SK-N-SH (cell line): ENCODE data around the gene AOAH. TPM values are rescaled to one million over a fixed set of nuclear protein-coding genes. Genes with fewer than 3 reads are reported as not detected.

ENCODE experiments used
- CTCF ChIA-PET: fragments of 300-600, 350-600 bp; formaldehyde crosslinking; extraction: SDS; loops from one replicate; lab custom pipeline; 2021; lab: Yijun Ruan, JAX
- POLR2A ChIA-PET: fragments of 350-600 bp; sonication (Branson Sonifier 250); formaldehyde crosslinking; extraction: SDS; loops from one replicate; lab custom pipeline; 2020; ENCODE audit warnings: antibody characterized with exemption, inconsistent platforms; lab: Yijun Ruan, JAX
- DNase-seq: peaks from one replicate; pipeline ENCODE4 v3.0.0; 2012
- H2AFZ ChIP-seq: fragments of 200-600 bp; sonication (generic); 2 replicates; pipeline ENCODE4 v1.8.1; 2016; ENCODE audit warnings: antibody characterized with exemption, mild to moderate bottlenecking, low read depth
- H3F3A ChIP-seq: fragments of 200-600 bp; sonication (generic); replicated peaks from 2 replicates; pipeline ENCODE3; 2016; ENCODE audit warnings: antibody characterized with exemption, mild to moderate bottlenecking; ENCODE audit not compliant: insufficient read depth
- H3K27ac ChIP-seq, 2 experiments: fragments of 200-500 bp in 1 of 2; fragments of 200-600 bp in 1 of 2; sonication (Bioruptor generic) in 1 of 2; sonication (generic), shearing (Covaris generic) in 1 of 2; 2 replicates each; pipeline versions ENCODE4 v1.5.1 to v1.6.1; 2014 to 2016; ENCODE audit warnings: low read depth in 2 of 2, inconsistent platforms in 1 of 2, low read length in 1 of 2, mild to moderate bottlenecking in 1 of 2, mixed read lengths in 1 of 2
- H3K27me3 ChIP-seq: fragments of 200-600 bp; sonication (generic), shearing (Covaris generic); 2 replicates; pipeline ENCODE4 v1.6.1; 2016; ENCODE audit warnings: mixed run types; ENCODE audit not compliant: insufficient read depth
- H3K36me3 ChIP-seq, 2 experiments: fragments of 200-500 bp in 1 of 2; fragments of 200-600 bp in 1 of 2; sonication (Bioruptor generic) in 1 of 2; sonication (generic) in 1 of 2; replicated peaks in 1 of 2; 2 replicates each; pipeline versions ENCODE3 to v1.5.1; 2014 to 2016; ENCODE audit warnings: low read length in 1 of 2, mild to moderate bottlenecking in 1 of 2; ENCODE audit not compliant: insufficient read depth in 2 of 2, control insufficient read depth in 1 of 2
- H3K4me1 ChIP-seq, 2 experiments: fragments of 200-500 bp in 1 of 2; fragments of 200-600 bp in 1 of 2; sonication (Bioruptor generic) in 1 of 2; sonication (generic), shearing (Covaris generic) in 1 of 2; 2 replicates each; pipeline versions ENCODE4 v1.5.1 to v1.6.1; 2014 to 2016; ENCODE audit warnings: low read depth in 1 of 2, low read length in 1 of 2, mixed run types in 1 of 2; ENCODE audit not compliant: insufficient read depth in 2 of 2, control insufficient read depth in 1 of 2
- H3K4me2 ChIP-seq: fragments of 200-600 bp; sonication (generic), shearing (Covaris generic); 2 replicates; pipeline ENCODE4 v1.6.1; 2017; ENCODE audit warnings: mixed run types
- H3K4me3 ChIP-seq, 2 experiments: fragments of 200-500 bp in 1 of 2; fragments of 200-600 bp in 1 of 2; sonication (Bioruptor generic) in 1 of 2; sonication (generic), shearing (Covaris generic) in 1 of 2; 2 replicates each; pipeline versions ENCODE4 v1.5.1 to v1.8.1; 2014 to 2016; ENCODE audit warnings: low read depth in 2 of 2, inconsistent platforms in 1 of 2, low read length in 1 of 2, mild to moderate bottlenecking in 1 of 2, mixed read lengths in 1 of 2, moderate library complexity in 1 of 2
- H3K79me2 ChIP-seq: fragments of 200-600 bp; sonication (generic); 2 replicates; pipeline ENCODE4 v1.8.1; 2017; ENCODE audit warnings: mild to moderate bottlenecking; ENCODE audit not compliant: insufficient read depth
- H3K9ac ChIP-seq: fragments of 200-600 bp; sonication (generic); 2 replicates; pipeline ENCODE4 v1.6.1; 2017; ENCODE audit warnings: mixed run types
- H3K9me2 ChIP-seq: fragments of 200-600 bp; sonication (generic); 2 replicates; pipeline ENCODE4 v1.6.1; 2017; ENCODE audit warnings: mixed run types
- H3K9me3 ChIP-seq: fragments of 200-600 bp; sonication (generic); 2 replicates; pipeline ENCODE4 v1.6.1; 2017; ENCODE audit warnings: mixed run types, mild to moderate bottlenecking, moderate library complexity
- H4K20me1 ChIP-seq: fragments of 200-600 bp; sonication (generic); 2 replicates; pipeline ENCODE4 v1.6.1; 2017; ENCODE audit warnings: mild to moderate bottlenecking, mixed run types; ENCODE audit not compliant: insufficient read depth
- ELF1 ChIP-seq: IDR thresholded peaks from 2 replicates; pipeline ENCODE4 v1.4.0; 2012
- EP300 ChIP-seq, 2 experiments: IDR thresholded peaks; 2 replicates each; pipeline versions ENCODE4 v1.4.0 to v1.6.1; 2012; ENCODE audit warnings: borderline replicate concordance in 1 of 2, low read depth in 1 of 2, low read length in 1 of 2
- FOSL2 ChIP-seq: IDR thresholded peaks from 2 replicates; pipeline ENCODE4 v1.4.0; 2012; ENCODE audit warnings: low read depth, mild to moderate bottlenecking, moderate library complexity, borderline replicate concordance
- GABPA ChIP-seq: IDR thresholded peaks from 2 replicates; pipeline ENCODE4 v1.4.0; 2012; ENCODE audit warnings: low read depth, mild to moderate bottlenecking
- JUND ChIP-seq: IDR thresholded peaks from 2 replicates; pipeline ENCODE4 v1.4.0; 2012
- RCOR1 ChIP-seq: fragments of 150-350 bp; IDR thresholded peaks from 2 replicates; pipeline ENCODE4 v1.6.1; 2017; ENCODE audit warnings: antibody characterized with exemption, low read length
- RFX5 ChIP-seq: IDR thresholded peaks from 2 replicates; pipeline ENCODE4 v1.6.1; 2012; ENCODE audit warnings: mild to moderate bottlenecking, improper control_type of control experiment, low read length
- RXRA ChIP-seq: IDR thresholded peaks from 2 replicates; pipeline ENCODE4 v1.4.0; 2012; ENCODE audit warnings: low read depth, mild to moderate bottlenecking, borderline replicate concordance
- SIN3A ChIP-seq: IDR thresholded peaks from 2 replicates; pipeline ENCODE4 v1.6.1; 2012; ENCODE audit warnings: low read depth, mild to moderate bottlenecking, low read length, moderate library complexity, borderline replicate concordance
- TAF1 ChIP-seq: IDR thresholded peaks from 2 replicates; pipeline ENCODE4 v1.6.1; 2012; ENCODE audit warnings: low read depth, mild to moderate bottlenecking, low read length, moderate library complexity, borderline replicate concordance
- TCF12 ChIP-seq: IDR thresholded peaks from 2 replicates; pipeline ENCODE4 v1.4.0; 2012
- WGBS: methylation state at CpG from one replicate; pipeline ENCODE4 v1.1.6; 2017; ENCODE audit warnings: low lambda C conversion rate; 5-methylcytosine and 5-hydroxymethylcytosine counted together
- polyA plus RNA-seq, 3 experiments: library from polyadenylated mRNA; depleted of rRNA; stranded (reverse); fragments of >200 nt; gene quantifications; 2 replicates each; pipeline ENCODE4 v1.2.3, GENCODE V29; 2012
- TF ChIP-seq, protein P1 (sequence below): fragments of 150-350 bp; IDR thresholded peaks from 2 replicates; pipeline ENCODE4 v1.6.1; 2017; ENCODE audit warnings: antibody characterized with exemption, low read length, low read depth, borderline replicate concordance
- TF ChIP-seq, protein P2 (sequence below): IDR thresholded peaks from 2 replicates; pipeline ENCODE4 v1.4.0; 2012; ENCODE audit warnings: low read depth, borderline replicate concordance

AOAH gene
- polyA plus RNA-seq, 1 of the 3 experiments (the other 2 are of a cell fraction) = not detected

- H3K27ac ChIP-seq = no peak overlapping the region
- no peaks in the 10 kb centered on the region for H3K27me3 ChIP-seq
- no peak overlapping the region for H3K4me2 ChIP-seq
- no peak for DNase-seq
- H3K36me3 ChIP-seq = no peaks in the 10 kb centered on the region
- POLR2A ChIA-PET = no interaction called here
- H4K20me1 ChIP-seq = no peaks in the 10 kb centered on the region
- H3K9ac ChIP-seq = no peak overlapping the region
- no peaks in the 10 kb centered on the region for H3K9me3 ChIP-seq
- H3K4me3 ChIP-seq = no peak overlapping the region
- no peaks in the 10 kb centered on the region for H3F3A ChIP-seq
- TF ChIP-seq SIN3A (no peak), RFX5 (no peak)
- TF ChIP-seq, all 33 proteins: peak for 0
- Histone ChIP-seq H2AFZ (no peak overlapping the region), H3K4me1 (no peaks in the 10 kb centered on the region), H3K9me2 (no peaks in the 10 kb centered on the region), H3K79me2 (no peaks in the 10 kb centered on the region)
- CTCF ChIA-PET = interaction anchor here (1.7 to 1.8 kb wide), 2 partner anchors 10 to 107 kb away, joined by 3 to 6 read pairs; no protein-coding TSS in a partner anchor
- WGBS = 62% methylated on average over 2 of the region's 2 CpGs
Observed at GRCh38 chr7:36594445-36594844, 129.8 kb downstream of the AOAH start.

DNA sequence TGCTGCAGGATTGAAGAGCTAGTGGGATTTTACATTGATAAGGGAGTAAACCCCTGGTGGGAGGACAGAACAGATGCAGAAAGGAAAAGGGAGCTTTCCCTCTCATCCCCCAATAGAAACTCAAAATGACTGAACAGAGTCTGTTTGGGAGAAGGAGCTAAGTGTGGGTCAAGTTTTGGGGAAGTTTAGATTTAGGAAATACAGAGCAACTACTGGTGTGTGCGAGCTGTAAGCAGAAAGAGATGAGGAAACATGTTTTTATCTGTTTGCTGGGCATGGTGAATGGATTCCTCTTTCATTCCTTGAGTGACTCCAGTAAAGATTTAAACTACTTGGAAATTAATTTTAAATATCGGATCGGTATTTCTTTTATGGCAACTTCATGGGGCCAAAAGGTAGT, 132.7 kb downstream of the AOAH start:
- no peaks in the 10 kb centered on the region for H3K4me1 ChIP-seq
- DNase-seq = no peak
- no peak overlapping the region for H3K4me2 ChIP-seq
- WGBS = 54% methylated on average over 3 of the region's 3 CpGs
- H3K4me3 ChIP-seq = no peak overlapping the region
- H3K9me2 ChIP-seq = no peaks in the 10 kb centered on the region
- H4K20me1 ChIP-seq = no peaks in the 10 kb centered on the region
- ChIA-PET POLR2A (no interaction called here), CTCF (interaction anchor here (0.9 to 1.5 kb wide), 2 partner anchors 10 to 117 kb away, joined by 3 read pairs; no protein-coding TSS in a partner anchor)
- TF ChIP-seq, protein P1, sequence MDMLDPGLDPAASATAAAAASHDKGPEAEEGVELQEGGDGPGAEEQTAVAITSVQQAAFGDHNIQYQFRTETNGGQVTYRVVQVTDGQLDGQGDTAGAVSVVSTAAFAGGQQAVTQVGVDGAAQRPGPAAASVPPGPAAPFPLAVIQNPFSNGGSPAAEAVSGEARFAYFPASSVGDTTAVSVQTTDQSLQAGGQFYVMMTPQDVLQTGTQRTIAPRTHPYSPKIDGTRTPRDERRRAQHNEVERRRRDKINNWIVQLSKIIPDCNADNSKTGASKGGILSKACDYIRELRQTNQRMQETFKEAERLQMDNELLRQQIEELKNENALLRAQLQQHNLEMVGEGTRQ = no peak
- TF ChIP-seq FOSL2 = no peak
- no peak for TF ChIP-seq EP300 (IDR thresholded peaks at IDR 0.05; ENCODE audit: borderline replicate concordance in 1 of 2, low read depth in 1 of 2, low read length in 1 of 2)
- no peak for TF ChIP-seq GABPA
- TF ChIP-seq TCF12 = no peak
- no peak for TF ChIP-seq RCOR1
- TF ChIP-seq JUND = no peak
- TF ChIP-seq, protein P2, sequence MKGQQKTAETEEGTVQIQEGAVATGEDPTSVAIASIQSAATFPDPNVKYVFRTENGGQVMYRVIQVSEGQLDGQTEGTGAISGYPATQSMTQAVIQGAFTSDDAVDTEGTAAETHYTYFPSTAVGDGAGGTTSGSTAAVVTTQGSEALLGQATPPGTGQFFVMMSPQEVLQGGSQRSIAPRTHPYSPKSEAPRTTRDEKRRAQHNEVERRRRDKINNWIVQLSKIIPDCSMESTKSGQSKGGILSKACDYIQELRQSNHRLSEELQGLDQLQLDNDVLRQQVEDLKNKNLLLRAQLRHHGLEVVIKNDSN = no peak
- no peak for TF ChIP-seq TAF1
- TF ChIP-seq ELF1 = no peak
- TF ChIP-seq RXRA = no peak
- TF ChIP-seq, all 33 proteins: peak for 0
- Histone ChIP-seq H3K9ac (no peak overlapping the region), H3F3A (no peaks in the 10 kb centered on the region), H2AFZ (no peak overlapping the region), H3K27me3 (no peaks in the 10 kb centered on the region), H3K27ac (no peak overlapping the region), H3K79me2 (no peaks in the 10 kb centered on the region), H3K36me3 (no peaks in the 10 kb centered on the region), H3K9me3 (no peaks in the 10 kb centered on the region)
